ENCODE measurements around the gene PTBP1.

The PTBP1 gene

DNA sequence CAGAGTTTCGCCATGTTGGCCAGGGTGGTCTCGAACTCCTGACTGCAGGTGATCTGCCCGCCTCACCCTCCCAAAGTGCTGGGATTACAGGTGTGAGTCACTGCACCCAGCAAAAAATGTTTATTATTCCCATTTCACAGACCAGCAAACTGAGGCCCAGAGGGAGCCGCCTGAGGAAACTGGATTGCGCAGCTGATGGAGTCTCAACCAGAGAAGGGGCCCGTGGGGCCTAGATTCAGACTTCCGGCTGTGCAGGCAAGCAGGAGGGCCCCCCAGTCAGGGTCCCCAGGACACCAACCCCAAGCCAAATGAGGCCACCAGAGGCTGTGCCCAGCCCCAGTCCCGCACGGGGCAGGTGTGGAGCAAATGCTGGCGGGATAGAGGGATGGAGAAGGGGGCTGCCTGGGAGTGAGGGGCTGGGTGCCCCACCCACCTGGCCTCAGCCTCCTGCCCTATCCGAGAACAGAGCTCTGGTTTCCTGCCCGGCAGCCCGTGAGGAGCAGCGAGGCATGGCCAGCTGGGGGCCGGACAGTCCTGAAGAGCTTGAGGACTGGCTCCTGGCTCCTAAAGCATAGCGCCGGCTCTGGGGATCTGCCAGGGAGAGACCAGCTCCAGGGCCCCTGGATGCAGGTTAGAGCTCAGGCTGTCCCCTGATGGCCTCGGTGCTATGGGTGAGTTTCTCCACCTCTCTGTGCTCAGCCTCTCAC is 24.4 kb upstream of the PTBP1 start:
- no peak for DNase-seq

DNA sequence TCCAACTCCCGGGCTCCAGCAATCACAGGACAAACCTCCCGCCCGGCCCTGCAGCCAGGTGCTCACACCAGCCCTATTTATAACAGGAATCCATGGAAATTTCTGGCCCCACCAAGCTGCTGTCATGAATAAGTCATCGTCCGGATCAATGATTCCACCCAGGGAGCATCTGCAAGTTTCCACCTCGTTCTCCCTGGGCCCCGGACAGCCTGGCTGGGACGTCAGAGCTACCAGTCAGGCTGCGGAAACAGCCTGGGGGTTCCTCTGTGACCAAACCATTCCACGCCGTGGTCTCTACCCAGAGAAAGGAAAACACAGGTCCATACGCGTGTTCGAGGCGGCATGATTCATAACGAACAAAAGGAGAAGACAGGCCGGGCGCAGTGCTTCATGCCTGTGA is 20.7 kb upstream of the PTBP1 start:
- no peak for DNase-seq

DNA sequence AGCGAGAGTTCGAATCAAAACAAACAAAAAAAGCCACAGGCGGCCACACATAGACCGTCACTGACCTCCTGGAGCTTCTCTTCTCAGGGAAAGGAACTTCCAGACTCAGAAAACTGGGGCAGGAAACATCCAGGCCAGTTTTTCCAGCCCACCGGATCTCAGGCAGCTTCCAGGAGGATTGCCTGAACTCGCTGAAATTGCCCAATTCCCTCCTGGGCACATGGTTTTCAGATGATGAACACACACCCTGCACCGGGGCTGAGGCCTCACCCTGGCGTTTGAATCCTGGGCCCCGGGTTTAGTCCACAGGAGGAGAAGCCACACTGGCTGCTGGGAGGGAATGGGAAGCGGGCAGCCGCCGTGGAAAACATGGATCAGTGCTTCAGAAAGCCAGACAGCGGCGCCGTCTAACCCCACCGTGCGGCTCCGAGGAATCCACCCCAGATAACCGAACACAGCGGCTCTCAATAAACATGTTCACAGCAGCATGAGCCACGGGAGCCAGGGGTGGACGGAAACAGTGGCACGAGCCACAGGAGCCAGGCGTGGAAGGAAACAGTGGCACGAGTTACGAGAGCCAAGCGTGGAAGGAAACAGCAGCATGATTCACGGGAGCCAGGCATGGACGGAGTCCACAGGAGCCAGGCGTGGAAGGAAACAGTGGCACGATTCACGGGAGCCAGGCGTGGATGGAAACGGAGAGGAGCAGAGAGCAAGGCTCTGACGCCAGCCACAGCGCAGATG is 18.2 kb upstream of the PTBP1 start:
- DNase-seq, result no peak

DNA sequence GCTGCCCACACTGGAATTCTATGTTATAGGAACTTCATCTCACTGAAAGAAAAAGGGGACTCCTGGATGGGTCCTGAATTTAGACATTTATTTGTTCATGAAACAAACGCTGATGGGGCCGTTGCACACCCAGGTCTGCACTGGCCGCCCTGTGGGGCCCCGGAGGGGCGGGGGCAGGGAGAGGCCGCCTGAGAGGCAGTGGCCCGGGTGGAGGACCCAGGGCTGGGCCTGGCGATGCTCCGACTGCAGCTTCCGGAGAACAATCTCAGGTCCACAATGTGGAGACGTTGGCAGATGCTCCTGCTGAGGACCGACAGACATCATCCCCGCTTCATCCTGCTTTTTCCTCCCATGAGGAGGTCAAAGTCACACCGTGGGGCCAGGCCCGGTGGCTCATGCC is 16.3 kb upstream of the PTBP1 start:
- DNase-seq, result no peak

DNA sequence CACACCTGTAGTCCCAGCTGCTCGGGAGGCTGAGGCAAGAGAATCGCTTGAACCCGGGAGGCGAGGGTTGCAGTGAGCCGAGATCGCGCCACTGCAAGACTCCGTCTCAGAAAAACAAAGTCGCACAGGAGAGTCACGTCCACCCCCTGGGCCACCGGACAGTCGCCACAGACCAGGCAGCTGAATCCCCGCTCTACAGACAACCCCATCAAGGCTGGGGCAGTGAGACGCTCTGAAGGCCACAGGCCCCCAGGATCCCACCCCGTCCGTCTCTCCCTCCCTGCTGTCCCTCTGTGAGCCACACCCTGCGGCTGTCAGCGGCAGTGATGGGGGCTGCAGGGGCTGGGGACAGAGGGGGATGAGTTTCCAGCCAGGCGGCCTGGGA is 15.5 kb upstream of the PTBP1 start:
- no peak for DNase-seq

DNA sequence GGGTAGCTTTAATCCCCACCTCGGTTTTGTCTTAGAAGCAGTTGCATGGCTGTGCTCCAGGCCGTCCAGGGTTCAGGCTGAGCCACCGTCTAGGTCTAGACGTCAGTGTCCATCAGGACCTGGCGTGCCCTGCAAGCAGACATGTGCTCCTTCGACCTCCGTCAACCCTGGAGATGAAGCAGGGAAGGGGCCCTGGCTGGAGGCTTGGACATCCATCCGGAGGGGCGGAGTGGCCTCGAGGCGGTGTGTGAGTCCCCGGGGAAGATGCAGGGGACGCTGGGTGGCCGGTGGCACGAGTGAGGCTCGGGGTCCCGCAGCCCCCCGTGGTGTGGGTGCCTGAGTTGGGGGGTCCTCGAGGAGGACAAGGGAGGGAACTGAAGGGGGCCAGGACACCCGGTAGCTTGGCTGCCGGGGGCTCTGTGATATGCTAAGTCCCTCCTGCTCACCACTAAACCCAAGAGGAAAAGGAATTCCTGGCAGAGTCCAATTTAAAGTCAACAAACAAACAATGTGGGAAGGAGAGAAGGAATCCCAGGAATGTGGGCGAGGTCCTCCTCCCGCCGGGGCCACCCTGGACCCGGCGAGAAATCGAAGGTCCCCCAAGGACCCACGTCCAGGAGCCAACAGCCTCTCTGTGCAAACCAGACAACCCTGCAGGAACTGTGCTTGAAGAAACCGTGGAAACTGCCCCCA is 14.9 kb upstream of the PTBP1 start:
- no peak for DNase-seq

DNA sequence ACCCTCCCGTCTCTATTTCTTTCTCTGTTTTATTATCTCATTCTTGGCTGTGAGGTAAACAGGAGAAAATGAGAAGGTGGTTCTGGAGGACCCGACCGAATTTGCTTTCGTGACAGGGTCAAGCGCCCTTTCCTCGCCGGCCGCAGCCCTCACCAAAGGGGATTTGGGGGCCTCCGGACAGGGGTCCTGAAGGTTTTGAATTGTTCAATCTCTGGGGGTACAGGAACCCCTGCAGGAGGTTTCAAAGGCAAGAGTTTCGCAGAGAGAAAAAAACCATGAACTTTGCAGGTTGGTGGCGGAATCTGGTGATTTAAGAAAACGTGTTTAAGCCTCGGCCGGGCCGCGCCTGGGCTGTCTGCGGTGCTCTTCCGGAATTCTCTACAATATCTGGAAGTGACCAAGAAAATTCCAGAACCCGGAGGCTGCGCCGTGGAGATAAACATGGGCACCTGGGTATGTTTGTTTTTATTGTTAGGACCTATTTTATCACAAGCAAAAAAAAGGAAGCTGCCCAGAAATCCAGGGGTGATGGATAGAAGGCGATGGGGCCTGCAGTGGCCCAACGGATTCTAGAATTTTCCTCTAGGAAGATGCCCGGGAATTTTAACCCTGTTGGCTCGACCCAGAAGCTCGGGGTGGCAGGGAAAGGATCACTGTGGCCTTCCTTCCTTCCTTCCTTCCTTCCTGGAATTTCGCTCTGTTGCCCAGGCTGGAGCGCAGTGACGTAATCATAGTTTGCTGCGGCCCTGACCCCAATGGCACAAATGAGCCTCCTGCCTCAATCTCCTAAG is 14.2 kb upstream of the PTBP1 start:
- no peak for DNase-seq

DNA sequence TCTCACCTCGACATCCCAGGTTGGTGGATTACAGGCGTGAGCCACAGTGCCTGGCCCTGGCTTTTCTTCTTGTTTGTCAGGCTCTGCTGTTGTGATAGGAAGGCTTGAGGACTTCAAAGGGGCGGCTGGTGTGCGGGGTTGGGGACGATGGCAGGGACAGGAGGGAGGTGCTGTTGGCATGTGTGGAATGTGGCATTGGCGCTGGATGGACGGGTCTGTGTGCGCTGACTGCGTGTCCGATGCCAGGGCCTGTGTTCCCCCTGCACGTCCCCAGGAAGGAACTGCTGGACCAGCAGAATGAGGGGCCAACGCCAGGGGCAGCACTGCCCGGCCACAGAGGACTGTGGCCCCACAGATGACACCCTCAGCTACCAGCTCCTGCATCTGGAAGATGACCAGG is 12.7 kb upstream of the PTBP1 start:
- DNase-seq, result no peak

DNA sequence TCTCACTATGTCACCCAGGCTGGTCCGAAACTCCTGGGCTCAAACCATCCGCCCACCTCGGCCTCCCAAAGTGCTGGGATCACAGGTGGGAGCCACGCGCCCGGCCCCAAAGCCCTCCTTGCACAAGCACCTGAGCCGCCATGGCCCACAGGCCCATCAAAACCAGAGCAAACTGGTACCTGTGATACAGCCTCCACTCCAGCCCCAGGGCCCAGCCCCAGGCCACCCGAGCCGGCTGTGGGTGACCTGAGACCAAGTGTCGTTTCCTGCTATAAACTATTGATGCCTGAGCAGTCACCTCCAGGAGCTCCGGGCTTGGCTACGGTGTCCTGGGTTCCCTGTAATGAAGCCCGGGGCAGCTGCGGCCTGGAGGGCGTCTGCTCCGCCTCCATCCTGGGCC is 9.7 kb upstream of the PTBP1 start:
- no peak for DNase-seq

DNA sequence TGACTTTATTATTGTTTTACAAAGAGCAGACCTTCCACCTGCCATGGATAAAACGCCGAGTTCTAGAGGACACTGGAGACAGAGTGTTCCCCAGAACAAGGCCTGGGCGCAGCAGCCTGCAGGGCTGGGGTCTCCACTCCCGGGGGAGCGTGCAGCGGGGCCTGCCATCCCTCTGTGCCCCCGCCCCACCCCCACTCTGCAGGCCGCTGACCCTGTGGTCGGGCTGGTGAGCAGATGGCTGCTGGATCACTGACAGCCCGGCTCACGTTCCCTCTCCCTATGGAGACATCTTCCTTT is 8.6 kb upstream of the PTBP1 start:
- no peak for DNase-seq

DNA sequence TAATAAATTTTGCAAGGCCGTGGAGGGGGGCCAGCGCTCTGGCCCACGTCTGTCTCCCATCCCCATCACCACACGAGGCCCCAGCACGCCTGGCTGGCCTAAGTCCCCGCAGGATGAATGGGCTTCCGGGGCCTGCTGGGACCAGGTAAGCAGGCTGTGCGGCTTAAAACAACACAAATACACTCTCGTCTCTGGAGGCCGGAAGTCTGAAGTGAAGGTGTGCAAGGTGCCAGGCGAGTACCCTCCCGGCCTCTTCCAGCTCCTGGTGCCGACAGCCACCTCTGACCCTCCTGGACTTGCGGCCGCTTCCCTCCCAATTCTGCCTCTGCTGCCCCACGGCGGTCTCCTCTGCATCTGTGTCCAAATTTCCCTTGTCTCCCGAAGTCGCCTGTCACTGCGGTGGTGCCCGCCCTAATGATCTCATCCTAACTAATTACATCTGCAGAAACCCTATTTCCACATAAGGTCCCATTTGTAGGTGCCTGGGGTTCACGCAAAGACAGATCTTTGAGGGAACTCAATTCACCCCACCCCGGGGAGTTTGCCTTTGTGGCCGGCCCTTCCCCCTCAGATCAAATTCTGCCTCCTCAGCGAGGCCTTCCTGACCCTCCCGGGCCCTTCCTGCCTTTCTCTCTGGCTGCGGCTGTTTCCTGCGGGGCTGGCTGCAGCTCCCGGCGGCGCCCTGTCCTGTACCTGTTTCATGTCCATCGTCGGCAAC is 8.1 kb upstream of the PTBP1 start:
- no peak for DNase-seq

DNA sequence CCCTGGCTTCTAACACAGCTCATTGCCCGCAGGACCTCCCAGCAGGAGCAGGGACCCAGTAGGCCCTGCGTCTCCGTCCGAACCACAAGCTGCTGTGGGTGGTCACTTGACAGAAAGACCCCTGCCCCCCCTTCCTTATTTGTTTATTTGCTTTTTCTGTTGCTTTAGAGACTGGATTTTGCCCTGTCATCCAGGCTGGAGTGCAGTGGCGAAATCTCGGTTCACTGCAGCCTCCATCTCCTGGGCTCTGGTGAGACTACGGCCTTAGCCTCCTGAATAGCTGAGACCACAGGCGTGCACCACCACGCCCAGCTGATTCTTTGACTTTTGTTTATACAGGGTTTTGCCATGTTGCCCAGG is 7.6 kb upstream of the PTBP1 start:
- DNase-seq, result no peak

DNA sequence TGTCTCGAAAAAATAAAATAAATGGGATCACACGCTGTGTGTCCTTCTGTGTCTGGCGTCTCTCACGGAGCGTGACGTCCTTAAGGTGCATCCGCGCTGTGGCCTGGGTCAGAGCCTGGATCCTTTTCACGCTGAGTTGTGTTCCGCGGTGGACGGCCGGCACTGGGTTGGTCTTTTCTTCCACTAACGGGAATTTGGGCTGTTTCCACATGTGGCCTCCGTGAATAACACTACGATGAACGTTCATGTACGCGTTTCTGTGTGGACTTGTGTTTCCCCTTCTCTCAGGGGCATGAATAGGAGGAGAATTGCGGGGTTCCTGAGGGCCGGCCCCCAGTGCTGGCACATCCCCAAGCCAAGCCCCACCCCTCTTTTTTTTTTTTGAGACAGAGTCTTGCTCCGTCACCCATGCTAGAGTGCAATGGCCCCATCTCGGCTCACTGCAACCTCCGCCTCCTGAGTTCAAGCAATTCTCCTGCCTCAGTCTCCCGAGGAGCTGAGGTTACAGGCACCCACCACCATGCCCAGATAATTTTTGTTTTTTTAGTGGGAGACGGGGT is 6.2 kb upstream of the PTBP1 start:
- DNase-seq, result no peak

DNA sequence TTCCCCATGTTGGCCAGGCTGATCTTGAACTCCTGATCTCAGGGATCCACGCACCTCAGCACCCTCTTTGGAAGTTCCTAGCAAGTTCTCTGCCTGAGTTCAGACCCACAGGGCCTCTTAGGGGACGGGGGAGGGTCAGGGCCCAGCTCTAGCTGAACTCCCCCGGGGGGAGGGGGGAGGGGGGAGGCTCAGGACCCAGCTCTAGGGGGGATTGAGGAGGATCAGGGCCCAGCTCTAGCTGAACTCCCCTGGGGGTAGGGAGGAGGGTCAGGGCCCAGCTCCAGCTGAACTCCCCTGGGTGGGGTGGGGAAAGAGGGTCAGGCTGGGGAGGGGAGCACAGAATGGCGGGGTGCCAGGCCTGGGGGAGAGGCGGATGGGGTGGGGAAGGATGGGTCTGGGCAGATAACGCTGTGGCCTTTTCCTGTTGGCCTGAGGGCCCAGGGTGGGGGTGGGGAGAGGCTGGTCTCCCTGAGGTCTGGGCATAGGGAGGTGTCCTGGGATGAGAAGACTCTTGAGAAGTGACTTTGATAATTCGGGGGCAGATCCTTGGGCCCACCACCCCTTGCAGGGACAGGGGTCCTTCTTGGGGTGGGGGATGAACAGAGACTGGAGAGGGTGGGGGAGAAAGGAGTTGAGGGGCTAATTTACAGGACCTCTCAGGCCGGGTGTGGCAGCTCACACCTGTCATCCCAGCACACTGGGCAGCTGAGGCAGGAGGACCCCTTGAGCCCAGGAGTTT is 5.5 kb upstream of the PTBP1 start:
- no peak for DNase-seq

DNA sequence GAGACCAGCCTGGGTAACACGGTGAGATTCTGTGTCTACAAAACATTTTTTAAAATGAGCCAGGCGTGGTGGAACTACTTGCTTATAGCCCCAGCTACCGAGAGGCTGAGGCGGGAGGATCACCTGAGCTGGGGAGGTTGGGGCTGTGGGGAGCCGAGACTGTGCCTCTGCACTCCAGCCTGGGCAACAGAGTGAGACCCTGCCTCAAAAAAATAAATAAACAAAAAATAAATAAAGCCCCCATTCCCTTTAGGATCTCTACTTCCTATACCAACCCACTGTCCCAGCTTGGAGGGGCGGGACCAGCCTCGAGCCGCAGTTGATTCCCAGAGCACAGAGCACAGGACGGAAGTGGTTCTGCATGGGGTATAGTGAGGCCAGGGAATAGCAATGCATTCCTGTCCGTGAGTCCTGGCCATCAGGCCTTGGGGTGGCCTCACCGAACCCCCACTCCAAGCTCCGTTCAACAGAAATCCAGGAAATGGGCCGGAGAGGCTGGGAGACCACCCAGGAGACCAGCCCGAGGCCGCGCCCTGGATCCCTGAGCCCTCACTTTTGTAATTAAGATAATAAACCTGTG is 4.9 kb upstream of the PTBP1 start:
- DNase-seq, result no peak

DNA sequence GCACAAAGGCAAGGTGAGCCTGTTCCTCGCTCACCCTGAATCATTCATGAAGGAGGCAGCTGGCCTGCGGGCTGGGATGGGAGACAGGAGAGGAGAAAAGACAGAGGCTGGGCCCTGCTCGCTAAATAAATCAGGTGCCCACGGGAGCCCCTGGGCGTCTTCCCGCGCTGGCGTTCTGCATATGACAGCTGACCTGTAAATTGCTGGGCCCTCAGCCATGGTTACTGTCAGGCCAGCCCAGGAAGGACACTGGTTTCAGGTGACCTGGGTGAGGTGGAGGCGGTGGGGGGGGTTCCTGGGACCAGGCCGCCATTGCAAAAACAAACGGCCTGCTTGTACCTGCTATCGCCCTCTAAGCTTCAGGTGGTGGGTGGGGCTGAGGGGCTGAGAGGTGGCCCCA is 3.4 kb upstream of the PTBP1 start:
- DNase-seq, result no peak

DNA sequence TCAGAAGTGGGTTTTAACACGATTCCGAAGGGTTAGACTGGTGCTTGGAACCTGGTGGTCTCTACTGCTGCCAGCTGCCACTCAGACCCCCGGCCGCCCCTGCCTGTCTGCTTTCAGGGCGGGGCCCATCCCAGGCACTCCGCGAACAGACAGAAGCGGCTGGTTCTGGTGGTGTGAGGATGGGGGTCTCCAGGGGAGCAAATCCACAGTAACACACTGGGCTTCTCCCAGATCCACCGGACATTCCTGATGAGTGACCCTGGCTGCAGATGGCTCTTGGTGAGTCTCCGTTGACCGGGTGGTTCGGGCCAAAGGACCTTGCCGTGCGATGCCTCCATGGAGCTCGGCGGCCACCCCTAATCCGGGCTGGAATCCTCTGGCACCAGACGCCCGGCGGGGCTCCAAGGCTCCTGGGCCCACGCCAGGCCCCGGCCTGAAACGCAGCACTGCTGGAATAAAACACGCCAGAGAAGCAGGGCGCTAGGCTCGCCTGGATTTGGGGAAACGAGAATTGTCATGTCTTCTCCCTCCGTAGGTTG is 2.1 kb upstream of the PTBP1 start:
- no peak for DNase-seq

DNA sequence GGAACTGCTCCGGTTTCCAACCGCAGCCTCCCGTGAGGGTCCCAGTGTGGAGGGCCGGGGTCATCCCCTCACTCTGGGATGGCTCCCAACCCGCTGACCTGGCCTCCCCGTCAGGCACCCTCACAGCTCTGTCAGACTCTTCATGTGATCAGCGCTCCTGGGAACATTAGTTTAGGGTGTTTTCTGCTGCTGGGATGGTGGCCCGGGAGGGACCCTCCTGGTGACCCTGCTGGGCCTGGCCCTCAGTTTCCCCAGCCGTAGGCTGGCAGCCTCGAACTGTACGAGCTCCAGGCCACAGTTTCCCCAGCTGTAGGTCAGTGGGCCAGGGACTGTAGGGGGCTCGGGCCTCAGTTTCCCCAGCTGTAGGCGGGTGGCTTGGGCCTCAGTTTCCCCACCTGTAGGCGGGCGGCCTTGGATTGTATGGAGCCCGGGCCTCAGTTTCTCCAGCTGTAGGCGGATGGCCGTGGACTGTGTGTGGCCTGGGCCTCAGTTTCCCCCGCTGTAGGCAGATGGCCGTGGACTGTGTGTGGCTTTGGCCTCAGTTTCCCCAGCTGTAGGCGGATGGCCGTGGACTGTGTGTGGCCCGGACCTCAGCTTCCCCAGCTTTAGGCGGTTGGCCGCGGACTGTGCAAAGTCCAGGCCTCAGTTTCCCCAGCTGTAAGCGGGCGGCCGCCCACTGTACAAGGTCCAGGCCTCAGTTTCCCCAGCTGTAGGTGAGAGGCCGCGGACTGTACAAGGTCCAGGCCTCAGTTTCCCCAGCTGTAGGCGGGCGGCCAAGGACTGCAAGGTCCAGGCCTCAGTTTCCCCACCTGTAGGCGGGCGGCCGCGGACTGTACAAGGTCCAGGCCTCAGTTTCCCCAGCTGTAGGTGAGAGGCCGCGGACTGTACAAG is 1.3 kb upstream of the PTBP1 start:
- no peak for DNase-seq

DNA sequence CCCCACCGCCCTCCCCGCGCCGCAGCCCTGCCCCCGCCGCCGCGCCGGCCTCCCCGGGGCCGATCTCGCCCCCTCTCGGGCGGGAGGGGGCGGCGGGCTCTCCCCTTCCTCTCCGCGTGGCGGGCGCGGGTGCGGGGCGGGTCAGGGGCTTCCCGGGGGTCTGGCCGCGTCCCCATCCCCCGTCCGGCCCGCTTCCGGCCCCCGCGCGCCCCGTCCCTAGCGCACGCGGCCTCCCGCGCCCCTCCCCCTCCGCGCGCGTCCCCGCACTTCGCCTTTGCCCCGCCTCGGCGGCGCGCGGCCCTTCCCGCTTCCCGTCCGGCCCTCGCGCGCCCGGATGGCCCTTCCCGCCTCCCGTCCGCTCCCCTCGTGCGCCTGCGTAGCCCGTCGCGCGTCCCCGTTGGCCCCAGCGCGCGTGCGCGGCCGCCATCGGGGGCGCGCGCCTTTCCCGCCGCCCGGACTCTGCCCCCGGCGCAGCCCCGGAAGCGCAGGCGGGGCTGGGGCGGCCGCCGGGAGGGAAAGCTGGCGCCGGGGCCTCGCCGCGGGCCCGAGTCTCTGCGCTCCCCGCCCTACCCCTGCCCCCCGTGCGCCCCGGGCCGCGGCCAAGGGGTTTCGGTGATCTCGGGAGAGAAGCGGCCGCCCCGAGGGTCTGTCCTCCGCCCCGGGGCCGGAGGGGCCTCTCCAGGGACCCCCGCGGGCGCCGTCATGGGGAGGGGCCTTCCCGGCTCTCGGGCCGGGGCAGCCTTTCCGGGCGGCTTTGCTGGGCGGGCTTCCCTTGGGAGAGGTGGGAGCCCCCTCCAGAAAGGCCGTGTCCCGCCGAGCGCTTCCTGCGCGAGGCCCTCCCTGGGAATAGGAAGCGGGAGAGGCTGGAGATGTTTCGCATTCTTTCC is 519 bp downstream of the PTBP1 start:
- peak; percentile 81 to 88 for DNase-seq
